ENCODE measurements around the gene TMIE.

- TF ChIP-seq POLR2A (conservative IDR thresholded peaks at IDR 0.05): no peak
- no peak for TF ChIP-seq EZH2 (IDR thresholded peaks at IDR 0.05; ENCODE audit: borderline replicate concordance, low read depth, low read length)
- TF ChIP-seq ZNF561 (CRISPR knock-in tag; conservative IDR thresholded peaks at IDR 0.05): no peak
- no peak for TF ChIP-seq MYC (IDR thresholded peaks at IDR 0.05; ENCODE audit: low read depth, low read length)
- no peak for TF ChIP-seq MYC (CRISPR knock-in tag; IDR thresholded peaks at IDR 0.05; ENCODE audit: borderline replicate concordance, low read depth)
- no peak for TF ChIP-seq IRF2 (CRISPR knock-in tag; IDR thresholded peaks at IDR 0.05)
- no peak for TF ChIP-seq CTCF (IDR thresholded peaks at IDR 0.05 in 2 of 3, conservative IDR thresholded peaks at IDR 0.05 in 1 of 3; ENCODE audit: insufficient read depth in 2 of 3, low read depth in 1 of 3, low read length in 3 of 3)
These were observed 7.4 kb downstream of the TMIE start for GRCh38 chr3:46708401-46709156.

Data from K562 (cell line).